Natural killer cell treated with Interleukin-12 subunit alpha and Interleukin-12 subunit beta and Interleukin-15 and Interleukin-18, amount 100 ng/mL, for 72 hours (primary cell): Measurements from ENCODE around the gene COL2A1. TPM values are rescaled to one million over a fixed set of nuclear protein-coding genes. Genes with fewer than 3 reads are reported as not detected.

Experiments
- total RNA-seq, 2 donors: library from RNA; stranded (reverse); gene quantifications; one replicate each; pipeline ENCODE4 v1.2.3, GENCODE V29; 2022

Gene COL2A1
- total RNA-seq, 2 donors from 2014 or later: not detected

Other genes starting within 250 kb of the COL2A1 start
- under 1 TPM; 0.19 to 0.25 TPM for gene RAPGEF3, start 245.6 kb downstream of the COL2A1 start, total RNA-seq
- gene SLC48A1, start 231.2 kb downstream of the COL2A1 start, total RNA-seq: 1 to 10 TPM; 5.1 to 9.8 TPM
- 100 to 1,000 TPM; 127 to 176 TPM for gene HDAC7, start 184.6 kb downstream of the COL2A1 start, total RNA-seq
- 10 to 100 TPM; 12.0 to 23.0 TPM for gene VDR, start 99.5 kb downstream of the COL2A1 start, total RNA-seq
- 10 to 100 TPM; 75.6 to 84.2 TPM for gene TMEM106C, start 40.9 kb downstream of the COL2A1 start, total RNA-seq
- 10 to 100 TPM; 36.6 to 59.7 TPM for gene SENP1, start 101.6 kb upstream of the COL2A1 start, total RNA-seq
- gene PFKM, start 114.9 kb upstream of the COL2A1 start, total RNA-seq: 10 to 100 TPM; 29.8 to 49.5 TPM
- gene ASB8, start 153.0 kb upstream of the COL2A1 start, total RNA-seq: 10 to 100 TPM; 35.9 to 48.1 TPM
- under 1 TPM in 1 of 2 donors, not detected in 1; 0.86 TPM for gene CCDC184, start 179.2 kb upstream of the COL2A1 start, total RNA-seq
- not detected for gene OR10AD1, start 198.8 kb upstream of the COL2A1 start, total RNA-seq